GM18505 (cell line): ENCODE results near the gene ECM2.

Experiments
- ATAC-seq: cut with Tn5 transposase; IDR thresholded peaks from one replicate; pipeline ENCODE4 v1.9.1; 2021; ENCODE audit not compliant: unreplicated experiment
- POLR2A ChIP-seq: IDR thresholded peaks from 4 replicates; pipeline ENCODE4 v1.6.1; 2011; ENCODE audit warnings: borderline replicate concordance; ENCODE audit not compliant: insufficient read depth, insufficient read length; ENCODE audit errors: extremely low read depth

ECM2 gene

GRCh38 chr9:92501671-92502393, 34.0 kb downstream of the ECM2 start:
- TF ChIP-seq POLR2A = no peak
- ATAC-seq = no peak

DNA sequence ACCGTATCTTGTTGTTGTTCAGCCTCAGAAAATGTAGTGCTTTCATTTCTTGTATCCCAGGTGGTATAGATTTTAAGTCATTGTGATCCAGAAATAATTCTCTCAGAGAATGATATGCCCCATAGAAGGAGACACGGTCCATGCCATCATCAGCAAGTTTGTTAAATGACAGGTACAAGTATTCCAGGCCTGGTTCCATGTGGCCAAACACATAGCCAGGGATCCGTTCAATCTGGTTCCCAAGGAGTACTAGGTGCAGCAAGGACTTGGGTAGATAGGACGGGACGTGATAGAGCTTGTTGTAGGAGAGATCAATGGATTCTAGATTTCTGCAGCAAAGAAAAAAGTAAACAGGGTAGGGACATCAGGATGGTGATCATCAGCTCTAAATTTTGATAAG, 35.1 kb downstream of the ECM2 start:
- no peak for TF ChIP-seq POLR2A
- ATAC-seq = no peak

DNA sequence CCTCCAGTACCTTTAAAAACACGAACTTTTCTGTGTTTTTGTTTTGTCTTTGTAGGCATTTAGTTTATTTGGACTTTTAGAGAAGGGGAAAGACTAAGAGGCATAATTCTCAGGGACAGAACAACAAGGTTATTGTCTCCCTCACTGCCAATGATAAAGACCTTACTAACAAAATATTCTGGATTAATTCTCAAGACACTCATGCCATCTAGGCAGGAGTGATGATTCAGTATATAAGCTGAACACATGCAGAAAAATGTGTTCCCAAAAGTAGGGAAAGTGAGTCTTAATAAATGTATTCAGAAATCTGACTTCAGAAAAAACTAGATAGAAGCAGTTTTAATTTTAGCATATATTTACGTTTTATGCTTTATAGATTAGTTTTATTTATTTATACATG, 36.1 kb downstream of the ECM2 start:
- TF ChIP-seq POLR2A = no peak

DNA sequence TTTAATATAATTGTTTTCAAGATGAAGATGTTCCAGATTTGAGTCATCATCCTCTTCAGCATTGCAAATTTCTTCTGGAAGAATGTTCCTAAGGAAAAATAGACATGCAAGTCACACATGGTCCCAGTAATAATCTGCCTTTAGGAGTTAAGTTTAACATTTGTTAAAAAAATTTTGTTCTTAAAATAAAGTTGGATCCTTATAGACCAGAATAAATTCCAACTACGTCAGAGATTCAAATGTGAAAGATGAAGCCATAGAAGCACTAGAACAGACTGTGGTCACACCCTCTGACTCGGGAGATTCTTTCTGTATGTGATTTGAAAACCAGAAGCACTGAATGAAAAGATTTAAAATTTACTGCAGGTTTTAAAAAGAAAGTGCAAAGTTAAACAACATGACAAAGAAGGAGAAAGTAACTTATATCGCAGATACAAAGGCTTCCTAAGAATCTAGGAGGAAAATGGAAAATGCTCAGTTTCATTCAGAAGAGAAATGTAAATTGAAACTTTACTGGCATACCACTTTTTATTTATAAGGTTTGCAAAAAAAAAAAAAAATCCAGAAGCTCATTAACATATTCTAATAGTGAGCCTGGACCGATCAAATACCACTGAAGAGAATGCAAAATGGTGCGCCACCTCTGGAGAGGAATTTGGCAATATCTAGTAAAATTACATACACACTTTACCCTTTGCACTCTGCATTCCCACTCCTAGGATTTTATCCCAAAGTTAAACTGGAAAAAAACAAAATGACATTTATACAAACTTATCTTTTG, 39.2 kb downstream of the ECM2 start:
- TF ChIP-seq POLR2A = no peak
- no peak for ATAC-seq

More for the DNA sequence above, 36.1 kb downstream of the ECM2 start:
- no peak for ATAC-seq

DNA sequence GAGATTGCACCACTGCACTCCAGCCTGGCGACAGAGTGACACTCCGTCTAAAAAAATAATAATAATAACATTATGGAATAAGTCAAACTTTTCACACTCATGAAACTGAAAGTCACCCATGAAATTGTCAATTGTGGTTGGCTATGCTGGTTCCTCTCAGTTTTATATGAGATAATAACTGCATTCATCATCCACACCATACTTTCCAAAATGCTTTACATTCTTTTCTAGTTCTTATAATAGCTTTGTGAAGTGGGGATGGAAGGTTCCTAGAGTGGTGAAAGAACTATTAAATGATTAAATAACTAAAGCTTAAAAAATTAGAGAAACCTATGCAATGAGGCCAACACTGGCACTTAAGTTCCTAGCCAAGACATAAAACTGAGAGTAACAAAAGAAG, 40.9 kb downstream of the ECM2 start:
- ATAC-seq = no peak
- no peak for TF ChIP-seq POLR2A

DNA sequence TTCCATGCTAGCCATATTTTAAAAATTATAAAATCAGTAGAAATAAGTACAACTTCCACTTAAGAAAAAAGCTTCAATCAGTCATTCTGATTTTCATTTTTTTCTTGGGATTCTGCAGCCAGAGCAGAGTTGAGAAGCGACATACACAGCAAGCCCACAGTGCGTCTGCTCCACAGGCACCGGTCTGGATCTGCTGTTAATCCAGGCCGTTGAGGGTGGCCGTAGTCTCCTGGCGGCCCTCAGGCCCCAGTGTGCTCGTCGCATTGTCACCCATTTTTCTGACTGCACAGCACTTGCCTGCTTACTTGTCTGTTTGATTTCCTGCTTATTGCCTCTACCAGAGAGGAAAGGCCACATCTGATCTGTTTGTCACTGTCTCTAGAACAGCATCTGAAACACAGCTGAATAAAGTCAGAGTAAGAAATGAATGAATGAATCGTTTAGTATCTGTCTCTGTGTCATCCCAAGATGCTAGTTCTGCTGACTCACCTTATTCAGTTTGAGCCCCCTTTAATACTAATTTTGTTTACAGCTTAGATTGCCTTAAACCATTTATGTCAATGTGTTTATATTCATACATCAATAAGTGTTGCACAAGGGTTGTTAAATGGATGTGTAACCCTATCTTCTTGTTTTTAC, 41.9 kb downstream of the ECM2 start:
- TF ChIP-seq POLR2A = no peak
- ATAC-seq = no peak

GRCh38 chr9:92492781-92493401, 42.9 kb downstream of the ECM2 start:
- TF ChIP-seq POLR2A = no peak
- no peak for ATAC-seq

- TF ChIP-seq POLR2A = no peak
- no peak for ATAC-seq
Measured at GRCh38 chr9:92488681-92489550, 46.9 kb downstream of the ECM2 start.

- no peak for ATAC-seq
- TF ChIP-seq POLR2A = no peak
Measured at GRCh38 chr9:92486371-92486770, 49.4 kb downstream of the ECM2 start.

DNA sequence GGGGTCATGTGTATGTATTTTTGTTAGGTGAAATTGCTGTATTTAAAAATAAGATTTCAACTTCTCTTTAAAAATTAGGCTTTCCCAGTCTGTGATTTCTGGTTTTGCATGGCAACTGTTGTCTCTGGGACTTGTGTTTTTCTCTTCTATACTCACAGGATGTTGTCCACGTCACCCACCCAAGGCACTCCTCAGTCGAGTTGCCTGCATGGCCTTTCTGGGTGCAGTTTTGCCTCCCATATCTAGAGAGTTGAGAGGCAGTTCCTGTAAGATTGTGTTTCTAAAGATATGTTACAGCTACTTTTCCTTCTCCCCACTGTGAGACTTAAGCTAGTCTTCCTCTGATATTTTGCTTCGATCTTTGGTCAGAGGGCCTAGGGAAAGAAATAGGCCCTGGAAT, 51.2 kb downstream of the ECM2 start:
- no peak for TF ChIP-seq POLR2A
- ATAC-seq = no peak

GRCh38 chr9:92483627-92484545, 51.9 kb downstream of the ECM2 start:
- no peak for TF ChIP-seq POLR2A
- no peak for ATAC-seq

- no peak for TF ChIP-seq POLR2A
- no peak for ATAC-seq
Measured at GRCh38 chr9:92482805-92483204, 53.0 kb downstream of the ECM2 start.
